Prostate gland (tissue), 2 donors: Measurements from ENCODE around the gene PLA2G4C. TPM values are rescaled to one million over a fixed set of nuclear protein-coding genes. Genes with fewer than 3 reads are reported as not detected.
"Not testable (repeated sequence)": the region's sequence is repeated elsewhere in the genome, so short reads cannot be mapped to it uniquely, and the experiment has no call there.

Experiments
- DNase-seq: peaks from one replicate; pipeline ENCODE4 v3.0.0-alpha.2; 2019; ENCODE audit warnings: low spot score
- H3K27ac ChIP-seq, 2 donors: fragments of 200-600 bp; sonication (generic); 2 replicates each; pipeline ENCODE4 v1.5.1; 2017 to 2019
- H3K27me3 ChIP-seq: fragments of 200-600 bp; sonication (generic); replicated peaks from 2 replicates; pipeline ENCODE4 v1.5.1; 2019; ENCODE audit not compliant: insufficient read depth
- H3K36me3 ChIP-seq, 2 donors: fragments of 200-600 bp; sonication (generic); 1 replicate in 1 of 2; 2 replicates in 1 of 2; pipeline versions ENCODE4 v1.5.1 to v1.8.1; 2017 to 2019
- H3K4me1 ChIP-seq: fragments of 200-600 bp; sonication (generic); replicated peaks from 2 replicates; pipeline ENCODE4 v1.5.1; 2019
- H3K4me3 ChIP-seq, 2 donors: fragments of 200-600 bp; sonication (generic); 2 replicates each; pipeline ENCODE4 v1.5.1; 2017 to 2019
- H3K9me3 ChIP-seq: fragments of 200-600 bp; sonication (generic); 2 replicates; pipeline ENCODE4 v1.5.1; 2017
- CTCF ChIP-seq, 4 experiments: fragments of 200-600 bp in 2 of 4; fragments of 450-650 bp in 2 of 4; sonication (generic) in 2 of 4; IDR thresholded peaks; 1 replicate in 3 of 4; 2 replicates in 1 of 4; pipeline ENCODE4 v1.5.1; 2016 to 2019; ENCODE audit warnings: antibody characterized with exemption in 4 of 4, mild to moderate bottlenecking in 2 of 4, moderate library complexity in 2 of 4
- POLR2A ChIP-seq: fragments of 450-650 bp; IDR thresholded peaks from one replicate; pipeline ENCODE4 v1.6.1; 2016; ENCODE audit warnings: antibody characterized with exemption, mild to moderate bottlenecking
- POLR2AphosphoS5 ChIP-seq: sonication (generic); formaldehyde crosslinking; IDR thresholded peaks from one replicate; pipeline ENCODE4 v1.6.1; 2017; ENCODE audit warnings: antibody characterized with exemption
- WGBS: methylation state at CpG from one replicate; pipeline ENCODE4 v1.1.5; 2018; 5-methylcytosine and 5-hydroxymethylcytosine counted together
- intact Hi-C: fragments of 100-400 bp; cut with DNase I; formaldehyde crosslinking; loops from one replicate; pipeline ENCODE4 v1.14.2; 2022
- total RNA-seq, 2 donors: library from RNA; depleted of rRNA; stranded (reverse); fragments of >200 nt; gene quantifications; one replicate each; pipeline ENCODE4 v1.1.0, GENCODE V29; 2016

Gene PLA2G4C
- total RNA-seq, 2 donors from 2014 or later, result 11.0 to 27.3 TPM

- H3K4me3 ChIP-seq, result no peak overlapping the region
- H3K4me1 ChIP-seq, result no peaks in the 10 kb centered on the region
- TF ChIP-seq CTCF (IDR thresholded peaks at IDR 0.05) (no peak), POLR2AphosphoS5 (peak; percentile 66)
- no peaks in the 10 kb centered on the region for H3K36me3 ChIP-seq
- H3K27ac ChIP-seq, result peak overlapping the region in 1 of 2 donors; percentile 29
- H3K9me3 ChIP-seq, result no peaks in the 10 kb centered on the region
- 23% methylated on average over 3 of the region's 3 CpGs for WGBS
- no peak for DNase-seq
- no peaks in the 10 kb centered on the region for H3K27me3 ChIP-seq
- intact Hi-C loops, result no loop called here
Measured at GRCh38 chr19:48085076-48085475, 25.5 kb downstream of the PLA2G4C start.

GRCh38 chr19:48081106-48081505 is 29.5 kb downstream of the PLA2G4C start:
- WGBS, result 89% methylated on average over 5 of the region's 5 CpGs
- no peak for DNase-seq
- Histone ChIP-seq H3K36me3 (no peaks in the 10 kb centered on the region), H3K27me3 (no peaks in the 10 kb centered on the region), H3K27ac (no peak overlapping the region), H3K4me1 (no peaks in the 10 kb centered on the region), H3K9me3 (no peaks in the 10 kb centered on the region), H3K4me3 (no peak overlapping the region)
- TF ChIP-seq POLR2A, result no peak
- intact Hi-C loops, result no loop called here

- H3K27me3 ChIP-seq, H3K36me3 ChIP-seq, DNase-seq, H3K27ac ChIP-seq, H3K4me3 ChIP-seq, H3K9me3 ChIP-seq, H3K4me1 ChIP-seq, intact Hi-C loops: not testable (repeated sequence)
- WGBS, result 98% methylated on average over 3 of the region's 3 CpGs
Measured at GRCh38 chr19:48070177-48070769, 40.3 kb downstream of the PLA2G4C start.

- WGBS, result 79% methylated on average over 2 of the region's 2 CpGs
- intact Hi-C loops, result no loop called here
Measured at GRCh38 chr19:48069435-48069834, 41.2 kb downstream of the PLA2G4C start.

GRCh38 chr19:48064509-48064908 is 46.1 kb downstream of the PLA2G4C start:
- TF ChIP-seq CTCF (IDR thresholded peaks at IDR 0.05) (no peak), POLR2A (no peak), POLR2AphosphoS5 (no peak)
- Histone ChIP-seq H3K27me3 (no peaks in the 10 kb centered on the region), H3K9me3 (no peaks in the 10 kb centered on the region), H3K4me3 (no peak overlapping the region), H3K27ac (no peak overlapping the region), H3K36me3 (no peaks in the 10 kb centered on the region), H3K4me1 (no peaks in the 10 kb centered on the region)
- WGBS, result 88% methylated on average over 2 of the region's 2 CpGs
- no peak for DNase-seq
- intact Hi-C loops, result no loop called here

More at GRCh38 chr19:48069435-48069834, 41.2 kb downstream of the PLA2G4C start:
- Histone ChIP-seq H3K27ac (no peak overlapping the region), H3K4me1 (no peaks in the 10 kb centered on the region), H3K4me3 (no peak overlapping the region), H3K36me3 (no peaks in the 10 kb centered on the region), H3K9me3 (no peaks in the 10 kb centered on the region), H3K27me3 (no peaks in the 10 kb centered on the region)
- TF ChIP-seq POLR2AphosphoS5 (no peak), POLR2A (no peak), CTCF (IDR thresholded peaks at IDR 0.05) (no peak)
- no peak for DNase-seq
